Raji (cell line): ENCODE results near the gene PSD.

Experiments
- POLR2A ChIP-seq: IDR thresholded peaks from 2 replicates; pipeline ENCODE4 v1.6.1; 2011; ENCODE audit warnings: low read depth, low read length, control low read depth; ENCODE audit not compliant: insufficient read depth

PSD gene

GRCh38 chr10:102367441-102367840, 51.1 kb downstream of the PSD start:
- no peak for TF ChIP-seq POLR2A

GRCh38 chr10:102358712-102359382, 59.7 kb downstream of the PSD start:
- TF ChIP-seq POLR2A, result no peak

GRCh38 chr10:102354451-102354850, 64.1 kb downstream of the PSD start:
- TF ChIP-seq POLR2A, result no peak
